ENCODE data around the gene AKAP9. TPM values are rescaled to one million over a fixed set of nuclear protein-coding genes. Genes with fewer than 3 reads are reported as not detected.

AKAP9 gene
- total and polyA plus RNA-seq, 9 of the 15 experiments (the other 6 are each of a cell fraction or from before 2014, with no cell fraction given) = 25.5 to 80.9 (median 46.3) TPM

DNA sequence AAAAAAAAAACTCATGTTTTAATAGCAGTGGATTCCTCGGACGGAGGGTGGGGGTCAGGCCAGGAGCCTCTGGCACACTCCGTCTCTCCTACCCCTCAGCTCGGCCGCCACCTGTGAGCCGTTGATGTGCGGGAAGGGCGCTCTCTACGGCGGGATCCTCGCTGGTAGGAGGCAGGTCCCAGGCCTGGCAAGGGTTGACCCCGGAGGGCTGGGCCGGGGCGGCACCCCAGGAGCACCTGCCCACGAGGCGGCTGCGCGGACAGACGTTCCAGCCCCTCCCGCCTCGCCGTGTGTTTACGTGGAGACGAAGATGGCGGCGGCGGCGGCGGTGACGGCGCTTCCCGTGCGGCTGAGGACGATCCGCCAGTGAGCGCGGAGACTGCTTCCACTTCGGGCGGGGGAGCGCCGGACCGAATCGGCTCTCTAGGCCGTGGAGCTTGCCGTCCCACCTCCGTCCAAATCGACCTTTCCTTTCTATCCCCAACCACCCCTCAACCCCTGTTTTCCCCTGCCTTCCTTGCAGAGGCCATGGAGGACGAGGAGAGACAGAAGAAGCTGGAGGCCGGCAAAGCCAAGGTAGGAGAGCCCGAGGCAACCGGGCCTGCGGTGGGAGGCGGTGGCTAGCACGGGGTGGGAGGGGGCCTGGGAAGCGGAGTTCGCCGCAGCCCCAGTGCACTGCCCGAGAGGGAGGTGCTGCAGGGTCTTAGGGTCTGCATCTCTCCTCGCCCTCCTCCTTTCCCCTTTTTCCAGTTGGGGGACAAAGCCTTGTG is at the start of gene AKAP9 (continued):
- TF ChIP-seq MEF2D (tag; conservative IDR thresholded peaks at IDR 0.05; ENCODE audit: low read depth) (no peak), NFIC (IDR thresholded peaks at IDR 0.05) (peak; percentile 53), PTBP1 (IDR thresholded peaks at IDR 0.05; ENCODE audit: low read depth, low read length) (no peak), ETV1 (tag; conservative IDR thresholded peaks at IDR 0.05; ENCODE audit: low read depth) (no peak), ZFP30 (CRISPR knock-in tag; IDR thresholded peaks at IDR 0.05; ENCODE audit: borderline replicate concordance) (no peak), SETDB1 (IDR thresholded peaks at IDR 0.05; ENCODE audit: low read length) (no peak), NFE2L1 (tag; IDR thresholded peaks at IDR 0.05; ENCODE audit: borderline replicate concordance, low read depth) (no peak), BCOR (IDR thresholded peaks at IDR 0.05) (peak; percentile 65; the same call in 1 of the 2 replicates), ZNF699 (CRISPR knock-in tag; IDR thresholded peaks at IDR 0.05; ENCODE audit: insufficient replicate concordance) (no peak), KLF16 (IDR thresholded peaks at IDR 0.05) (no peak), FUS (optimal IDR thresholded peaks at IDR 0.05; ENCODE audit: low read depth, low read length) (no peak), NR3C1 (CRISPR knock-in tag; IDR thresholded peaks at IDR 0.05) (no peak), GABPB2 (CRISPR knock-in tag; conservative IDR thresholded peaks at IDR 0.05) (no peak), FOSL1 (tag; conservative IDR thresholded peaks at IDR 0.05) (peak; percentile 27; the same call in 1 of the 2 replicates), HNRNPLL (IDR thresholded peaks at IDR 0.05; ENCODE audit: low read depth, low read length, poor library complexity, severe bottlenecking) (peak; percentile 84), WHSC1 (IDR thresholded peaks at IDR 0.05; ENCODE audit: low read length) (no peak), ZNF143 (CRISPR knock-in tag; IDR thresholded peaks at IDR 0.05) (0 out of 2 replicates have a peak, but pooled peaks have one; percentile 32), JUND (IDR thresholded peaks at IDR 0.05; ENCODE audit: borderline replicate concordance, low read depth, low read length) (0 out of 2 replicates have a peak, but pooled peaks have one; percentile 3), JUND (tag; IDR thresholded peaks at IDR 0.05; ENCODE audit: borderline replicate concordance, low read depth, low read length) (no peak; the same call in 2 of the 3 replicates), PTTG1 (tag; IDR thresholded peaks at IDR 0.05; ENCODE audit: low read depth) (no peak)
- TF ChIP-seq, protein P1, sequence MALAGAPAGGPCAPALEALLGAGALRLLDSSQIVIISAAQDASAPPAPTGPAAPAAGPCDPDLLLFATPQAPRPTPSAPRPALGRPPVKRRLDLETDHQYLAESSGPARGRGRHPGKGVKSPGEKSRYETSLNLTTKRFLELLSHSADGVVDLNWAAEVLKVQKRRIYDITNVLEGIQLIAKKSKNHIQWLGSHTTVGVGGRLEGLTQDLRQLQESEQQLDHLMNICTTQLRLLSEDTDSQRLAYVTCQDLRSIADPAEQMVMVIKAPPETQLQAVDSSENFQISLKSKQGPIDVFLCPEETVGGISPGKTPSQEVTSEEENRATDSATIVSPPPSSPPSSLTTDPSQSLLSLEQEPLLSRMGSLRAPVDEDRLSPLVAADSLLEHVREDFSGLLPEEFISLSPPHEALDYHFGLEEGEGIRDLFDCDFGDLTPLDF (CRISPR knock-in tag; IDR thresholded peaks at IDR 0.05) = peak; percentile 71; the same call in 1 of the 2 replicates
- TF ChIP-seq, protein P2, sequence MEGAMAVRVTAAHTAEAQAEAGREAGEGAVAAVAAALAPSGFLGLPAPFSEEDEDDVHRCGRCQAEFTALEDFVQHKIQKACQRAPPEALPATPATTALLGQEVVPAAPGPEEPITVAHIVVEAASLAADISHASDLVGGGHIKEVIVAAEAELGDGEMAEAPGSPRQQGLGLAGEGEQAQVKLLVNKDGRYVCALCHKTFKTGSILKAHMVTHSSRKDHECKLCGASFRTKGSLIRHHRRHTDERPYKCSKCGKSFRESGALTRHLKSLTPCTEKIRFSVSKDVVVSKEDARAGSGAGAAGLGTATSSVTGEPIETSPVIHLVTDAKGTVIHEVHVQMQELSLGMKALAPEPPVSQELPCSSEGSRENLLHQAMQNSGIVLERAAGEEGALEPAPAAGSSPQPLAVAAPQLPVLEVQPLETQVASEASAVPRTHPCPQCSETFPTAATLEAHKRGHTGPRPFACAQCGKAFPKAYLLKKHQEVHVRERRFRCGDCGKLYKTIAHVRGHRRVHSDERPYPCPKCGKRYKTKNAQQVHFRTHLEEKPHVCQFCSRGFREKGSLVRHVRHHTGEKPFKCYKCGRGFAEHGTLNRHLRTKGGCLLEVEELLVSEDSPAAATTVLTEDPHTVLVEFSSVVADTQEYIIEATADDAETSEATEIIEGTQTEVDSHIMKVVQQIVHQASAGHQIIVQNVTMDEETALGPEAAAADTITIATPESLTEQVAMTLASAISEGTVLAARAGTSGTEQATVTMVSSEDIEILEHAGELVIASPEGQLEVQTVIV (CRISPR knock-in tag; IDR thresholded peaks at IDR 0.05; ENCODE audit: borderline replicate concordance) = no peak
- TF ChIP-seq, protein P3, sequence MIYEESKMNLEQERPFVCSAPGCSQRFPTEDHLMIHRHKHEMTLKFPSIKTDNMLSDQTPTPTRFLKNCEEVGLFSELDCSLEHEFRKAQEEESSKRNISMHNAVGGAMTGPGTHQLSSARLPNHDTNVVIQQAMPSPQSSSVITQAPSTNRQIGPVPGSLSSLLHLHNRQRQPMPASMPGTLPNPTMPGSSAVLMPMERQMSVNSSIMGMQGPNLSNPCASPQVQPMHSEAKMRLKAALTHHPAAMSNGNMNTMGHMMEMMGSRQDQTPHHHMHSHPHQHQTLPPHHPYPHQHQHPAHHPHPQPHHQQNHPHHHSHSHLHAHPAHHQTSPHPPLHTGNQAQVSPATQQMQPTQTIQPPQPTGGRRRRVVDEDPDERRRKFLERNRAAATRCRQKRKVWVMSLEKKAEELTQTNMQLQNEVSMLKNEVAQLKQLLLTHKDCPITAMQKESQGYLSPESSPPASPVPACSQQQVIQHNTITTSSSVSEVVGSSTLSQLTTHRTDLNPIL (CRISPR knock-in tag; IDR thresholded peaks at IDR 0.05) = no peak
